GM23248 (cell line): ENCODE data around the gene FOXI3.

Experiments used
- EZH2 ChIP-seq: fragments of 200-600 bp; sonication (generic); IDR thresholded peaks from 2 replicates; pipeline ENCODE4 v1.6.1; 2018; ENCODE audit warnings: antibody characterized with exemption, mild to moderate bottlenecking; ENCODE audit not compliant: insufficient read depth, poor library complexity, severe bottlenecking
- EZH2phosphoT487 ChIP-seq: fragments of 200-600 bp; sonication (generic); IDR thresholded peaks from 2 replicates; pipeline ENCODE4 v1.6.1; 2018; ENCODE audit warnings: antibody characterized with exemption, moderate library complexity, mild to moderate bottlenecking, low read depth; ENCODE audit not compliant: insufficient read depth

DNA sequence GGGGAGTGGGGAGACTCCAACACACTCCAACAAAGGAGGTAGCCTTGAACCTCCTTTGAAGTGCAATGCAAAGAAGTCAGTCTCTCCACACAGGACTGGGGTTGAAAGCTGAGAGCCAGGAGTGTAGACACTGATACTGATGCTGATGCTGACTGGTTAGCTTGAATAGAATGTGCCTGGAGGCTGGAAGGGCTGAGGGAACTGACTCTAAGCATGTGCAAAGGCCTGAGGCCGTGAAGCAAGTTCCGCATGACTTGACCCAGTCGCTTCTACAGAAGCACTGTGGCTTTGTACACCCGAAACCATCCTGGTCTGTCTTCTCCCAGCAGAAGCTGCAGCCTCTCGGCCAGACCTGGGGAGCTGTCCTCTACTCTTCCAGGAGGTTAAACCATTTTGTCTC lies 10.4 kb downstream of the FOXI3 start:
- TF ChIP-seq EZH2: no peak
- no peak for TF ChIP-seq EZH2phosphoT487
